Stimulated activated CD4-positive, alpha-beta T cell treated with anti-CD3 and anti-CD28 coated beads, Interleukin-1b, Interleukin-23, amount 100 ng/mL, for 48 hours (primary cell): Measurements from ENCODE around the gene EIF2S1.
"Not testable (repeated sequence)": the region's sequence is repeated elsewhere in the genome, so short reads cannot be mapped to it uniquely, and the experiment has no call there.

Experiments
- DNase-seq: peaks from one replicate; pipeline ENCODE4 v3.0.0-alpha.2; 2020

Gene EIF2S1

GRCh38 chr14:67372833-67373232, 12.7 kb downstream of the EIF2S1 start:
- no peak for DNase-seq

- no peak for DNase-seq
Measured at GRCh38 chr14:67373347-67373746, 13.2 kb downstream of the EIF2S1 start.

- no peak for DNase-seq
Measured at GRCh38 chr14:67377916-67378315, 17.8 kb downstream of the EIF2S1 start.

GRCh38 chr14:67385120-67385519, 25.0 kb downstream of the EIF2S1 start:
- DNase-seq: no peak

GRCh38 chr14:67385618-67386017, 25.5 kb downstream of the EIF2S1 start:
- DNase-seq: no peak

GRCh38 chr14:67387195-67387594, 27.1 kb downstream of the EIF2S1 start:
- DNase-seq: no peak

GRCh38 chr14:67389275-67389674, 29.1 kb downstream of the EIF2S1 start:
- DNase-seq: no peak

GRCh38 chr14:67389811-67390534, 29.8 kb downstream of the EIF2S1 start:
- DNase-seq: no peak

- DNase-seq: no peak
Measured at GRCh38 chr14:67391268-67391667, 31.1 kb downstream of the EIF2S1 start.

- no peak for DNase-seq
Measured at GRCh38 chr14:67392123-67392522, 32.0 kb downstream of the EIF2S1 start.

GRCh38 chr14:67392800-67393199, 32.7 kb downstream of the EIF2S1 start:
- DNase-seq: no peak

GRCh38 chr14:67393689-67394088, 33.6 kb downstream of the EIF2S1 start:
- DNase-seq: no peak

GRCh38 chr14:67395086-67395875, 35.2 kb downstream of the EIF2S1 start:
- no peak for DNase-seq

GRCh38 chr14:67395876-67396189, 35.7 kb downstream of the EIF2S1 start:
- no peak for DNase-seq

- no peak for DNase-seq
Measured at GRCh38 chr14:67396381-67396970, 36.3 kb downstream of the EIF2S1 start.

- DNase-seq: no peak
Measured at GRCh38 chr14:67397536-67397935, 37.4 kb downstream of the EIF2S1 start.

GRCh38 chr14:67400434-67400833, 40.3 kb downstream of the EIF2S1 start:
- DNase-seq: no peak

GRCh38 chr14:67405771-67406170, 45.6 kb downstream of the EIF2S1 start:
- DNase-seq: no peak

GRCh38 chr14:67408122-67408801, 48.1 kb downstream of the EIF2S1 start:
- DNase-seq: not testable (repeated sequence)

- DNase-seq: no peak
Measured at GRCh38 chr14:67409461-67409860, 49.3 kb downstream of the EIF2S1 start.

GRCh38 chr14:67410313-67410712, 50.2 kb downstream of the EIF2S1 start:
- DNase-seq: no peak

GRCh38 chr14:67411370-67411769, 51.2 kb downstream of the EIF2S1 start:
- no peak for DNase-seq

GRCh38 chr14:67411820-67412421, 51.8 kb downstream of the EIF2S1 start, which contains the start of gene PLEK2:
Gene PLEK2 (minus strand): TSS chr14:67412165. CDS start chr14:67412059, 106 bp downstream.
- DNase-seq: peak; percentile 35
